Activated T-cell treated with anti-CD3 and anti-CD28 coated beads for 4 hours (primary cell): ENCODE results near the gene CDH4.
A peak's percentile ranks its signal among the peaks of the same experiment; 100 is the strongest.

Experiments
- DNase-seq: peaks from one replicate; pipeline ENCODE4 v3.0.0-alpha.2; 2020

Gene CDH4

GRCh38 chr20:61702246-61702645 lies 450.2 kb downstream of the CDH4 start:
- DNase-seq: no peak

GRCh38 chr20:61704661-61705060 lies 452.6 kb downstream of the CDH4 start:
- no peak for DNase-seq

GRCh38 chr20:61705386-61706258 lies 453.6 kb downstream of the CDH4 start:
- no peak for DNase-seq

GRCh38 chr20:61706259-61706961 lies 454.3 kb downstream of the CDH4 start:
- DNase-seq: no peak

- no peak for DNase-seq
These were observed 456.8 kb downstream of the CDH4 start for GRCh38 chr20:61708891-61709290.

- no peak for DNase-seq
These were observed 458.0 kb downstream of the CDH4 start for GRCh38 chr20:61710108-61710507.

GRCh38 chr20:61712688-61713087 lies 460.6 kb downstream of the CDH4 start:
- DNase-seq: no peak

GRCh38 chr20:61718361-61719005 lies 466.4 kb downstream of the CDH4 start:
- DNase-seq: no peak

- DNase-seq: peak; percentile 9
These were observed 467.8 kb downstream of the CDH4 start for GRCh38 chr20:61719691-61720347.

- no peak for DNase-seq
These were observed 468.3 kb downstream of the CDH4 start for GRCh38 chr20:61720348-61720696.

- no peak for DNase-seq
These were observed 470.2 kb downstream of the CDH4 start for GRCh38 chr20:61722146-61722678.

GRCh38 chr20:61723529-61724257 lies 471.6 kb downstream of the CDH4 start:
- no peak for DNase-seq

GRCh38 chr20:61724376-61724775 lies 472.3 kb downstream of the CDH4 start:
- no peak for DNase-seq

GRCh38 chr20:61725145-61725544 lies 473.1 kb downstream of the CDH4 start:
- DNase-seq: no peak

- no peak for DNase-seq
These were observed 473.9 kb downstream of the CDH4 start for GRCh38 chr20:61725966-61726365.

- no peak for DNase-seq
These were observed 474.9 kb downstream of the CDH4 start for GRCh38 chr20:61726979-61727378.

GRCh38 chr20:61727761-61728160 lies 475.7 kb downstream of the CDH4 start:
- no peak for DNase-seq

- DNase-seq: no peak
These were observed 476.3 kb downstream of the CDH4 start for GRCh38 chr20:61728326-61728725.

GRCh38 chr20:61728786-61729770 lies 477.0 kb downstream of the CDH4 start:
- no peak for DNase-seq

GRCh38 chr20:61730631-61731362 lies 478.7 kb downstream of the CDH4 start:
- no peak for DNase-seq
